Activated T-cell treated with anti-CD3 and anti-CD28 coated beads for 48 hours (primary cell): ENCODE measurements around the gene KRTAP13-4.

Experiments
- DNase-seq: peaks from one replicate; pipeline ENCODE4 v3.0.0-alpha.2; 2020; ENCODE audit warnings: low read depth

KRTAP13-4 gene

DNA sequence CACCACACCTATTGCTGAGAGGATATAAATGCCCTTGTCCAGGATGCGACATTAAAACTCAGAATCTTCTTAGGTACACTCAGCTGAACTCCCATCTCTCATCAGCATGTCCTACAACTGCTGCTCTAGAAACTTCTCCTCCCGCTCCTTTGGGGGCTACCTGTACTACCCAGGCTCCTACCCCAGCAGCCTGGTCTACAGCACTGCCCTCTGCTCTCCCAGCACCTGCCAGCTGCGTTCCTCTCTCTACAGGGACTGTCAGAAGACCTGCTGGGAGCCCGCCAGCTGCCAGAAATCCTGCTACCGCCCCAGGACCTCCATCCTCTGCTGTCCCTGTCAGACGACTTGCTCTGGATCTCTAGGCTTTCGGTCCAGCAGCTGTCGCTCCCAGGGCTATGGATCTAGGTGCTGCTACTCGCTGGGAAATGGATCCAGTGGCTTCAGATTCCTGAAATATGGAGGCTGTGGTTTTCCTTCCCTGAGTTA lies at the start of gene KRTAP13-4:
KRTAP13-4 (plus strand) TSS at position 51 of the 486 bp plus-strand sequence; CDS start at position 107, 56 bp downstream.
- no peak for DNase-seq

DNA sequence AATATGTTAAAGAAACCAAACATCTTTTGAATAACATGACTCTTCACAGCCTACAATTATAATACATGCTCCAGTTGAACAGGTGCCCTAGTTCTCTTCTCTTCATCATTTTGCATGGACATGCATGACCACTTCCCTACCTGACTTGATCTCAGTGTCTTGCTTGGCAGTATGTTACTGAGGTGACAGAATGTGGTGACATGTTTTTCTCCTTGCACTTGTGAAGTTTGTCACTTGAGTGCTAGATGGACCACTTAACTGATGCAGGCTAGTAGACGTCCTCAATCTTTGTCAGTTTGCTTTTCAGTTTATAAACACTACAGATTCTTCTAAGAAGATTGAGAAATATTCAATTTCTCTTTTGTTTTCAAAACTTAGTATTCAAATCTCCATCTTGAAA lies 47.8 kb upstream of the KRTAP13-4 start:
- no peak for DNase-seq

DNA sequence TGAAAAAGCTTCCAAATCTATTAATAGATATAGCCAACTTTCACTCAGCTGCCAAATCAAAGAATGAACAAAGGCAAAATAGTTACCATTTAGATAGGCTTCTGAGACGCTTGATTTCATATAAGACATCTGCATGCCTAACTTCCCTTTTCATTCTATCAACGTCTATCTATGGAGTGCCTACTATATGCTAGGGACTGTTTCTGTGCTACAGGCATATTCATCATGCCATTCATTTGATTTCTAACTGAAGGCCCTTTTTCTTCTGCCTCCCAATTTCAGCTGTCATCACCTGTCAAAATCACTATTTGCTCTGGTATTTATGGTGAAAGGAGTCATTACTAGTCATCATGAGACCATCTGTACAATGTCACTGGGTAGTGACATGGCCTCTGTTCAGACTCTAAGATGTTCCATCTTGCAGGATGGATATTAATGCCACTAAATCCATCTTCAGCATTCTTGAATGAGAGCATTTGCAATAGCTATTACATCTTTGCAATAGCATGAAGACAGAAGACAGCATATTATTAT lies 38.5 kb upstream of the KRTAP13-4 start:
- DNase-seq = no peak

GRCh38 chr21:30395731-30396130 lies 34.3 kb upstream of the KRTAP13-4 start, which contains the start of gene KRTAP13-1:
Gene KRTAP13-1, plus strand, starts transcription at chr21:30396031. Its CDS starts 56 bp downstream, at chr21:30396087.
- DNase-seq = no peak

- no peak for DNase-seq
These were observed 21.1 kb upstream of the KRTAP13-4 start for GRCh38 chr21:30408782-30409494.

- DNase-seq = no peak
These were observed 14.0 kb upstream of the KRTAP13-4 start for GRCh38 chr21:30415993-30416392.

GRCh38 chr21:30425826-30426225 lies 4.2 kb upstream of the KRTAP13-4 start, which contains the start of gene KRTAP13-3:
Gene KRTAP13-3, minus strand, starts transcription at chr21:30425926. Its CDS starts 14 bp downstream, at chr21:30425912.
- no peak for DNase-seq

- DNase-seq = no peak
These were observed 3.3 kb upstream of the KRTAP13-4 start for GRCh38 chr21:30426731-30427130.

GRCh38 chr21:30434033-30434631 lies 4.1 kb downstream of the KRTAP13-4 start:
- DNase-seq = peak; percentile 4

GRCh38 chr21:30437010-30437565 lies 7.1 kb downstream of the KRTAP13-4 start:
- no peak for DNase-seq

DNA sequence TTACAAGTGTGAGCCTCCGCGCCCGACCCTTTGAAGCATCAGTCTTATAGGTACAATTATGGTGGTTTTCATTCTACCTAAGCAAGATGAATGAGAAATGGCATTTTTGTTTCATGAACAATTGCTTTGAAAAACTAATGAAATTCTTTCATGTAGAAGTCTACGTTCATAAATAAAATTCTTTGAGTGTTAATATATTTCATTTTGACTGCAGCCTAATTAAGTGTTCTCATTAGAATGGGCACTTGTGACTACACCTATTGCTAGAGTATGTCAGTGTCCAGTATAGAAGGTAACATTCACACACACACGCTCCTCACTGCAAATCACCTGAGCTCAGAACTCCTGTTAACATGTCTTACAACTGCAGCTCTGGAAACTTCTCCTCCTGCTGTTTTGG lies 10.0 kb downstream of the KRTAP13-4 start, which contains the start of gene KRTAP15-1:
KRTAP15-1 (plus strand) TSS at position 301 of the 400 bp plus-strand sequence; CDS start at position 354, 53 bp downstream.
- DNase-seq = no peak

GRCh38 chr21:30443226-30443625 lies 13.2 kb downstream of the KRTAP13-4 start:
- DNase-seq = no peak

DNA sequence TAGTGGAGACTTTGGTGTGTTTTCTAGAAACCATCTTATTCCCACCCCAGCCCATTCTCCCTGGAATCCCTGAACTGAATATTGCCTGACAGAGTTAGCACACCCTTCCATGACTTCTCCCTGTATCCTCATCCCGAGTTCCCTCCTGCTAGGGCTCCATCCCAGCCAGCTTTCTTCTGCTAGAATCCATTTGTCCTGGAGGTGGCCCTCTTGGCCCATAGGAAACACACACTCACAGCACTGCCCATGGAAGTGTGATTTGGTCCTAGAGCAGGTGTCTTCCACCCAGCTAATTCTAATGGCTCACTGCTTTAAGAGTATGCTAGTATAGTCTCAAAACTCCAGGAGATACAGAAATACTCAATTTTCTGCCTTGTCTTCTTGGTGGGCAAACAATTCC lies 14.2 kb downstream of the KRTAP13-4 start:
- DNase-seq = no peak

DNA sequence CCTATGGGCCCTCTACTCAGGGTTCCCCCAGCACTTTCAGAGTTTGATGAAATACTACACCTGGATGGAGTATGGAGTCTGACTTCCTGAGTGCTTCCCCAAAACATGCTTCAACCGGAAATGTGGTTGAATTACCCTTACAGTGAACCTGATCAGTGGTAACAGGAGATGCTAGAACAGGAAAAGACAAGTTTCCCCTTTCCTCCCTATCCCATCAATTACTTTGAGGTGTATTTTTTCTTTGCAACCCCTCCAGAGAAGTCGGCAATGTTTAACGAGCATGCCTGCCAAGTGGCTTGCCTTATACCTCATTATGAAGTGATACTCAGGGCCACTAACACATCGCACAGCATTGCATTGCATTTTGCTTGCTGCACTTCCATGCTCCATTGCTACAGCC lies 17.0 kb downstream of the KRTAP13-4 start:
- no peak for DNase-seq

GRCh38 chr21:30448514-30448913 lies 18.5 kb downstream of the KRTAP13-4 start:
- no peak for DNase-seq

- DNase-seq = no peak
These were observed 33.7 kb downstream of the KRTAP13-4 start for GRCh38 chr21:30463713-30464112.

DNA sequence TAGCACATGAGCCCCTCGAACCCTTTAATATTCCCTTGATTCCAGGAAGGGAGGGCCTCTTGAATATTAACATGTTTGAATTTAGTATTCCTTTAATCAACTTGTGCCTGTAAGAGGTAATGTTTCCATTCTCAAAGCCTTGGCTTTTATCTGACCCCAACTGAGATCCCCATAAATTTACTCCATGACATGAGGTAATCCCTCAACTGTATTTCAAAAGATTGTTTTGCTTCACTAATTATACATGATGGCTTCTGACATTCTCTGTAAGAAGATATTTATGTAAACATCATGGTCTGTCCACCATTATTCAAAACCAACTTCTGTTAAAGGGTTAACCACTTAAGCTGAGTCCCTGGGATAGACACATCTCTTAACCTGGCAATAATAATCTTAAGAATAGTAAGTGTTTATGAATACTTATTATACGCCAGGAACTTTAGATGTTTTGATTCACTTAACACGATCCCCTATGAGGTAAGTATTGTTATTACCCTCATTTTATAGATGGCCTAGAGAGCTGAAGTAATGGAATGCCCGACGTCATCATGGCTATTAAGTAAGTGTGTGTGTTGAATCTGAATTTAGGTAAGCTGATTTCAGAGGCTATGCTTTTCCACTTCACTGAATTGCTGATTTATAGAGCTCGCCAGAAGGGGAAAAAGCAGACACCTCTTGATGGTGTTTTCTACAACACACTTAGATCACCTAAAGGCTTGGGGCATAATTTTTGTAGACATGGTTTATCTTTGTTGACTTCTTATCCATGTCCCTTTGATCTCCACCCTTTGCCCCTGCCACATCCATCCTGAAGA lies 39.1 kb downstream of the KRTAP13-4 start:
- no peak for DNase-seq

GRCh38 chr21:30478004-30478403 lies 48.0 kb downstream of the KRTAP13-4 start:
- no peak for DNase-seq

DNA sequence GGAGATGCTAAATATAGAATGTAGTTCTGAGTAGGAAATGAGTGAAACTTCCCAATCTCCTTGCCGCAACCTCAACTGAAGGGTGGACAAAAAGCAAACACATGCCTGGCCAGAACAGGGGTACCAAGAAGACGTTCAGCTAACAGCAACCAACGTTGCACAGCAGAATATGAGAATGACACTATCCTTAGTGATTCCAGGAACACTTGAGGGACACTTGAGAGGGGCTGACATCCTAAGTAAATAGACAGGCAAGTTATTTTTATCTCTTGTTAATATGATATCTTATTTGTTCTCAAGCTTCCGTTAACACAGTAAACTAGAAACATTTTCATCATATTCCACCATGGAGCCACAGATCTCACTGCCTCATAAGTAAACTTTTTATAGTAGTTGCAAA lies 49.2 kb downstream of the KRTAP13-4 start:
- no peak for DNase-seq

DNA sequence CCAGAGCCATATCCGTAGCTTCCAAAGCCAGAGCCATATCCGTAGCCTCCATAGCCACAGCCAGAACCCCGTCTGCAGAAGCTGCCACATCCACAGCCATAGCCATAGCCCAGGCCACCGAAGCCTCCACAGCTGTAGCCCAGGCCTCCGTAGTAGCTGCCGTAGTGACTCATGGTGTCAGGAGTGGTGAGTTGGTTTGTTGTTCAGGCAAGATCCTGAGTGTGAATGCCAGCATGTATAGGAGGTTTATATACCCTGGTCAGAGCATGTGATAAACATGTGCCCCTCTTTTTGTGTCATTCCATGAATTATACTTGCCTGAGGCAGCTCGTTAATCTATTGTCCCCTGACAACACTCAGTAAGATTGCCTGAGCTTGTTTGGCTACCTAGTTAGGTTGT lies 50.1 kb downstream of the KRTAP13-4 start, which contains the start of gene KRTAP19-1:
KRTAP19-1 (minus strand) TSS at position 223 of the 400 bp plus-strand sequence; CDS start at position 173, 50 bp downstream.
- DNase-seq = no peak
